ENCODE data around the gene F2.
"Not testable (repeated sequence)": the region's sequence is repeated elsewhere in the genome, so short reads cannot be mapped to it uniquely, and the experiment has no call there.

F2 gene

DNA sequence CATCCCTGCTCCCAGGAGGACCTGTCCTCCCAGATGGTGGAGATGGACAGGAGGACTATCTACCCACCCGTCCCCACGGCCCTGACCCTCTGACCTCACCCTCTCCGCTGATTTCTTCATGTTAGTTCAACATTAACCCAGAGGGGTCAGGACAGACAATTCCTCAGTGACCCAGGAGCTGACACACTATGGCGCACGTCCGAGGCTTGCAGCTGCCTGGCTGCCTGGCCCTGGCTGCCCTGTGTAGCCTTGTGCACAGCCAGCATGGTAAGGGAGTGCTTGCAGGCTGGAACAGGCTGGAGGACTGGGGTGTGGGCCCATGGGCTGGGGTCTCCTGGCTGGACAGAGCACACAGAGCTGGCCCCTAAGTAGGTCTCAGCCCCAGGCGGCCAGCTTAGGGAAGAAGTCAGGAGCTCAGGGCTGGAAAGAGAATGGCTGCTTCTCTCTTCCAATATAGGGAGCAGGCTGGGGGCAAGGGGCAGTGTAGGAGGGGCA lies at the start of gene F2:
Gene F2 (plus strand): TSS at position 166 of the 495 bp plus-strand sequence. CDS start 23 bp downstream, at position 189.
- Histone ChIP-seq H3K36me3 (ENCODE audit: insufficient read depth, low read length) (no peaks in the 10 kb centered on the region), H3K27ac (ENCODE audit: low read depth, low read length) (no peak within 1 kb of the TSS), H3K4me3 (ENCODE audit: low read depth in 1 of 2, low read length in 2 of 2) (no peak within 1 kb of the TSS), H3K9me3 (ENCODE audit: low read length) (no peaks in the 10 kb centered on the region), H3K27me3 (ENCODE audit: control insufficient read depth in 1 of 2, insufficient read depth in 2 of 2, low read length in 2 of 2) (no peaks in the 10 kb centered on the region), H3K4me1 (ENCODE audit: insufficient read depth, low read length) (no peaks in the 10 kb centered on the region), H3K9ac (ENCODE audit: low read length) (no peak within 1 kb of the TSS)

DNA sequence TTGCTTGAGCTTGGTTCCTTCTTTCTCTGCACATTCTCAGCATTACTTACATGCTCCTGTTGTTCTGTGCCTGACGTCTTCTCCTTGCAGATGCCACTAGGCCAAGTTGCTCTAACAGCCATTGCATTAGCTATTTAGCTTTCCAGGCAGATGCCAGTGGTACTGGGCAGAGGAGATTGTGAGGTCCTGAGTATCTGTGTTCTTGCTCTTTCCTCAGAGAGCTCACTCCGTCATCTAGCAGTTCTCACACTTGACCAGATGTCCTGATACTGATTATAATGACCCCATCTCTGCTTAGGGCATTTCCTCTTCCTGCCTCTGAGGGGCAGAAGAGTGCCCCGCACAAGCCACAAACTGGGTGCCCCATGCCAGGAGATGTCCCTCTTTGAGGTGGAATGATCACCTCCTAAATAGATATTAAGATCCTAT lies 49.3 kb upstream of the F2 start:
- H3K4me1 ChIP-seq (ENCODE audit: insufficient read depth, low read length), result peaks cover 14% of the 10 kb centered on the region
- H3K9me3 ChIP-seq (ENCODE audit: low read length), result no peaks in the 10 kb centered on the region
- H3K27me3 ChIP-seq (ENCODE audit: control insufficient read depth in 1 of 2, insufficient read depth in 2 of 2, low read length in 2 of 2), result no peaks in the 10 kb centered on the region
- no peak overlapping the region for H3K9ac ChIP-seq (ENCODE audit: low read length)
- H3K4me3 ChIP-seq (ENCODE audit: low read depth in 1 of 2, low read length in 2 of 2), result no peak overlapping the region
- peaks cover 72% of the 10 kb centered on the region for H3K36me3 ChIP-seq (ENCODE audit: insufficient read depth, low read length)
- no peak overlapping the region for H3K27ac ChIP-seq (ENCODE audit: low read depth, low read length)

DNA sequence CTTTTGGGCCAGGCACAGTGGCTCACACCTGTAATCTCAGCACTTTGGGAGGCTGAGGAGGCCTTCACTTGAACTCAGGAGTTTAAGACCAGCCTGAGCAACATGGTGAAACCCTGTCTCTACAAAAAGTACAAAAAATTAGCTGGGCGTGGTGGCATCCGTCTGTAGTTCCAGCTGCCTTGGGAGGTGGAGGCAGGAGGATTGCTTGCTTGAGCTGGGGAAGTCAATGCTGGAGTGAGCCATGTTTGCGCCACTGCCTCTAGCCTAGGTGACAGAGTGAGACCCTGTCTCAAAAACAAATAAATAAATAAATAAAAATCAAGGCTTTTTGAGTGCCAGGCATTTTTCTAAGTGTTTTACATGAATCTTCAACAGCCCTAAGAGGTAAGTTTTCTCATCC lies 48.5 kb upstream of the F2 start:
- H3K4me1 ChIP-seq (ENCODE audit: insufficient read depth, low read length), result peaks cover 22% of the 10 kb centered on the region
- not testable (repeated sequence) for H3K27ac ChIP-seq (ENCODE audit: low read depth, low read length); H3K9me3 ChIP-seq (ENCODE audit: low read length); H3K4me3 ChIP-seq (ENCODE audit: low read depth in 1 of 2, low read length in 2 of 2); H3K27me3 ChIP-seq (ENCODE audit: control insufficient read depth in 1 of 2, insufficient read depth in 2 of 2, low read length in 2 of 2); H3K9ac ChIP-seq (ENCODE audit: low read length)
- H3K36me3 ChIP-seq (ENCODE audit: insufficient read depth, low read length), result peaks cover 65% of the 10 kb centered on the region

DNA sequence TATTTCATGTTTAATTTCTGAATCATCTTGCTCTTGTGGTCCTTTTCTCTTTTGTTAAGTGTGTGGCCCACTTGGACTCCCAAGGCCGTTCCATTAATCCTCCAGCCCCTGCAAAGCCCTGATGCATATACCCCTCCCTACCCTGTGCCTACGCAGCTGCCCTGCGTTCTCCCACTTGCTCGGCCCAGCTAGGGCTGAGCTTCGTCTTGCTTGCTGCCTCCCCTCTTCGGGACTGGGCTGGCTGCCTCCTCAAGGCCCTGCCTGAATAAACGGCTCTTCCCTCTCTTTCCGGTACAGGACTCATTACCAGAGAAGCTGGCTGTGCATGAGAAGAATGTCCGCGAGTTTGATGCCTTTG lies 47.1 kb upstream of the F2 start:
- Histone ChIP-seq H3K36me3 (ENCODE audit: insufficient read depth, low read length) (peaks cover 57% of the 10 kb centered on the region), H3K4me1 (ENCODE audit: insufficient read depth, low read length) (peaks cover 23% of the 10 kb centered on the region), H3K27me3 (ENCODE audit: control insufficient read depth in 1 of 2, insufficient read depth in 2 of 2, low read length in 2 of 2) (no peaks in the 10 kb centered on the region), H3K9me3 (ENCODE audit: low read length) (no peaks in the 10 kb centered on the region), H3K9ac (ENCODE audit: low read length) (no peak overlapping the region), H3K27ac (ENCODE audit: low read depth, low read length) (no peak overlapping the region), H3K4me3 (ENCODE audit: low read depth in 1 of 2, low read length in 2 of 2) (no peak overlapping the region)

DNA sequence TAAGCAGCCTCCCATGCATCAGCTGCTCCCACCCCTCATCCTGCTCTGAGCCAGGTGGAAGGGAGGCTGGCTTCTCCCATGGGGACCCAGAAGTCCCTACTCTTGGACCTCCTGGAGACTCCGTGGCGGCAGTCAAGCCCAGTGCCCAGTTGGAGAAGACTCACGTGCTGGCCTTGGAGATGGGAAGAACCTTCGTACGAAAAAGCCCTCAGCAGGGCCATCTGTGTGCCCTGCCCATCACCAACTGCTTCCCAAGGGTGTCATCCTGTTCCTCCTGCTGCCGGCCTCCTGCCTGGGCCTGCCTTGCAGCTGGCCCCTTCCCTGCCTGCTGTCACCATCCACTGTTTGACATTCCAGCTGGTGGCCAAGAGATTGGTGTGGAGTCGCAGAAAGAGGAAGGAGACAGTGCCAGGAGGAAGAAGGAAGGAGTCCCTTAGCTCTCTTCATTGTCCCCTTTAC lies 46.6 kb upstream of the F2 start:
- H3K27ac ChIP-seq (ENCODE audit: low read depth, low read length), result no peak overlapping the region
- peaks cover 57% of the 10 kb centered on the region for H3K36me3 ChIP-seq (ENCODE audit: insufficient read depth, low read length)
- H3K27me3 ChIP-seq (ENCODE audit: control insufficient read depth in 1 of 2, insufficient read depth in 2 of 2, low read length in 2 of 2), result no peaks in the 10 kb centered on the region
- no peaks in the 10 kb centered on the region for H3K9me3 ChIP-seq (ENCODE audit: low read length)
- peaks cover 23% of the 10 kb centered on the region for H3K4me1 ChIP-seq (ENCODE audit: insufficient read depth, low read length)
- no peak overlapping the region for H3K4me3 ChIP-seq (ENCODE audit: low read depth in 1 of 2, low read length in 2 of 2)
- no peak overlapping the region for H3K9ac ChIP-seq (ENCODE audit: low read length)

DNA sequence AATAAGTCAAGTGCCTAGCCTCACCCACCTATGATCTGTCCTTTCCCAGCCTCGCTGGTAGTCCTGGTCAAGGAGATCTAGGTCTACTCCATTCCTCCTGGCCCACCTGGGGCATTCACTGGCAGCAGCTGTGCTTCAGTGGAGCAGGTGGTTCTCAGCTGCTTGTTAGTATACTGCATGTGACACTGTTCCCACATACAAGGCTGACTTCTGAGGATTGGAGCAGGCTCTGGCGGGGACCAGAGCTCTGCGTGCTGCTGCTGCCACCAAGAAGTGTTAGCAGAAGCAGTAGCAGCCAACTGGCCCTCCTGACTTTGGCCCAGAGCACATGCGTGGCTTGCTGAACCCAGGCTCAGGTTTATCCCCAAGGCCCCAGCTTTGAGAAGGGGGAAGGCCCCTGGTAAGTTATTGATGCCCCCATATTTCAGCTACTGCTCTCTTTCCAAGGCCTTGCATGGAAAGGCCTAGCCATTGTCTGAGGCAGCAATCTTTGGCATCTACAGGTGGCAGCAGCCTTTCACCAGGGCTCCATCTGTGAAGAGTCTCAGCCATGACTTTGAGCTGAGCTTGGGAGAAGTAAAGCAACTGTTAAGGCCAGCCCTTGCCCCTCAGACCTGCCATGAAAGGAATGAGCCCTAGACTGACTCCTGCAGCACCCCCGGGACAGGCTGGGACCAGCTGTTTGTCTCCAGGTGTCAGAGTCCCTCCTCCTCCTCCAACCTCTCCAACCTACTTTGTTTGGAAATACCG lies 45.1 kb upstream of the F2 start:
- Histone ChIP-seq H3K9me3 (ENCODE audit: low read length) (no peaks in the 10 kb centered on the region), H3K27me3 (ENCODE audit: control insufficient read depth in 1 of 2, insufficient read depth in 2 of 2, low read length in 2 of 2) (no peaks in the 10 kb centered on the region), H3K27ac (ENCODE audit: low read depth, low read length) (peak overlapping the region; percentile 57), H3K4me3 (ENCODE audit: low read depth in 1 of 2, low read length in 2 of 2) (no peak overlapping the region), H3K9ac (ENCODE audit: low read length) (no peak overlapping the region), H3K4me1 (ENCODE audit: insufficient read depth, low read length) (peaks cover 22% of the 10 kb centered on the region), H3K36me3 (ENCODE audit: insufficient read depth, low read length) (peaks cover 56% of the 10 kb centered on the region)

DNA sequence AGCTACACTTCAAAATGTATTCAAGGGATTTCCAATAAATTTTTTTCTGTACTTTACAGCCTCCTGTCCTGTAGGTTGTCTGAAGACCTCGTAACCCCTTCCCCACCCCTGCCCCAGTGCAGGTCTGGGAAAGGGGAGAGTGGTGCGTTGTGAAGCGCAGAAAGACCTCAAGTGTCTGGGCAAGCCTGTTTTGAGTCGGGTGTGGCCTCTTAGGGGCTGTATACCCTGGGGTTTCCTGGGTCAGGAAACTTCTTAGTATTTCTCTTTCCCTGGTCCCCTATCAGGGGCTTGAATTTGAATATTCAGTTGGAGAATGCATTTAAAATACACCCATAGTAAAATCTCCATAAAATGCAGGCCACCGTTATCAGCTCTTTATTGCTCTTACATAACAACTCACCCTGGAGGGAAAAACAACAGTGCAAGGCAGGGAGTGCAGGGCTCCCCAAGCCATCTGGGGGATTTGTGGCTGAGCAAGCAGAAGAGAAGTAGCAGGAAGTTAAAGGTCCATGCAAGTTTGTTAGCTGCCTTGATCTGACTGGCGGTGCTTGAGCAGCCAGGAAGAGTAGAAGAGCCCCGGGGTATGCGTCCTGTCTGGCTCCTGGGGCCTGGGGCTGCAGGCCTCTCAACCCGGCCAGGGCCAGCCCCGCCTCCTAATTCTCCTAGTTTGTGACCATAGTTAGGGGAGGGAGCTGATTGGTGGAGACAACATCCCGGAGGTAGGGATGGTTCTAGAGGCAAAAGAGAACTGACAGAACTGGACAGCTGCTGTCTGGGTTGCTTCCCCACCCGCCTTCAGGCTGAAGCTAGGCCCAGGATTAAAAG lies 44.3 kb upstream of the F2 start:
- no peaks in the 10 kb centered on the region for H3K9me3 ChIP-seq (ENCODE audit: low read length)
- peaks cover 22% of the 10 kb centered on the region for H3K4me1 ChIP-seq (ENCODE audit: insufficient read depth, low read length)
- no peak overlapping the region for H3K9ac ChIP-seq (ENCODE audit: low read length)
- no peak overlapping the region for H3K4me3 ChIP-seq (ENCODE audit: low read depth in 1 of 2, low read length in 2 of 2)
- no peaks in the 10 kb centered on the region for H3K27me3 ChIP-seq (ENCODE audit: control insufficient read depth in 1 of 2, insufficient read depth in 2 of 2, low read length in 2 of 2)
- H3K27ac ChIP-seq (ENCODE audit: low read depth, low read length), result peak overlapping the region; percentile 57
- H3K36me3 ChIP-seq (ENCODE audit: insufficient read depth, low read length), result peaks cover 56% of the 10 kb centered on the region

DNA sequence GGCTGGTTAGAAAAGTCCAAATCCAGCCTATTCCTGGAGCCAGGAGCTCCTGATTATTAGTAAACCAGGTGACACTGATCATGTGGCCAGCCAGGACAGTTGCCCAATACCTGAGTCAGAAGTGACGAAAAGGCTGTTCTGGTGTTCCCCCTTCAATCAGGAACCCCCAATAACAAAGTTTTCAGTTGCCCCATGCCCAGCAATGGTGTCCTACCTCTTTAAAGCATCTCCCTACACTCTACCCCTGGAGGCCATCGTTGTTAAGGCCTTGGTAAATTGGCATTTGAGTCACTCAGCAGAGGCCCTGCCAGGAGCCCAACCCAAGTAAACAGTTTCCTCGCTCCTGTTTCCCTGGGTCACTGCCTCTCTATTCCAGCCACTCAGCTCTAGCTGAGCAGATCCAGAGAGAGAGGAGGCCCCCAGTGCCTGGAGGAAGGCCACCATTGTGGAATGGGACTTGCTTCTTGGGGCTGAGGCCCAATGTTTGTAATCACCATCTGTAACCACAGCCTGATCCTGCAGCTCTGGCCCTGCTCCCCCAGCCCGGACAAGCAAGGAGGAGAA lies 43.6 kb upstream of the F2 start:
- peaks cover 22% of the 10 kb centered on the region for H3K4me1 ChIP-seq (ENCODE audit: insufficient read depth, low read length)

DNA sequence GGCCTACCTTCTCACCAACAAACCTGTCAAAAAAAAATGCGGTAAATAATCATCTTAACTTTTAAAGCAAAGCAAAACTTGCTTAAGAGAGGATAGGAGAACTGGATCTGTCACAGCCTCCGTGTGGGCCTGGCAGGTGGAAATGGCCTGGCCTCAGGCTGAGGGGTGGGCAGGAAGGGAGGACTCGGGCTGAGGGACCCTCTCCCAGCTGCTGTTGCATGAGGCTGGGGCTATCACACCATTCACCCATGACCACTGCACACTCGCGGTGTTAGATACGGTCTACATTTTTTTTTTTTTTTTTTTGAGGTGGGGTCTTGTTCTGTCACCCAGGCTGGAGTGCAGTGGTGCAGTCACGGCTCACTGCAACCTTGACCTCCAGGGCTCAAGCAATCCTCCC lies 43.1 kb upstream of the F2 start:
- H3K27me3 ChIP-seq (ENCODE audit: control insufficient read depth in 1 of 2, insufficient read depth in 2 of 2, low read length in 2 of 2), result no peaks in the 10 kb centered on the region
- H3K36me3 ChIP-seq (ENCODE audit: insufficient read depth, low read length), result peaks cover 58% of the 10 kb centered on the region
- H3K27ac ChIP-seq (ENCODE audit: low read depth, low read length), result no peak overlapping the region
- no peak overlapping the region for H3K9ac ChIP-seq (ENCODE audit: low read length)
- H3K9me3 ChIP-seq (ENCODE audit: low read length), result no peaks in the 10 kb centered on the region
- H3K4me1 ChIP-seq (ENCODE audit: insufficient read depth, low read length), result peaks cover 22% of the 10 kb centered on the region
- H3K4me3 ChIP-seq (ENCODE audit: low read depth in 1 of 2, low read length in 2 of 2), result no peak overlapping the region

More for the DNA sequence above, 43.6 kb upstream of the F2 start:
- H3K4me3 ChIP-seq (ENCODE audit: low read depth in 1 of 2, low read length in 2 of 2), result no peak overlapping the region
- H3K9me3 ChIP-seq (ENCODE audit: low read length), result no peaks in the 10 kb centered on the region
- peaks cover 58% of the 10 kb centered on the region for H3K36me3 ChIP-seq (ENCODE audit: insufficient read depth, low read length)
- H3K9ac ChIP-seq (ENCODE audit: low read length), result no peak overlapping the region
- peak overlapping the region; percentile 57 for H3K27ac ChIP-seq (ENCODE audit: low read depth, low read length)
- no peaks in the 10 kb centered on the region for H3K27me3 ChIP-seq (ENCODE audit: control insufficient read depth in 1 of 2, insufficient read depth in 2 of 2, low read length in 2 of 2)

DNA sequence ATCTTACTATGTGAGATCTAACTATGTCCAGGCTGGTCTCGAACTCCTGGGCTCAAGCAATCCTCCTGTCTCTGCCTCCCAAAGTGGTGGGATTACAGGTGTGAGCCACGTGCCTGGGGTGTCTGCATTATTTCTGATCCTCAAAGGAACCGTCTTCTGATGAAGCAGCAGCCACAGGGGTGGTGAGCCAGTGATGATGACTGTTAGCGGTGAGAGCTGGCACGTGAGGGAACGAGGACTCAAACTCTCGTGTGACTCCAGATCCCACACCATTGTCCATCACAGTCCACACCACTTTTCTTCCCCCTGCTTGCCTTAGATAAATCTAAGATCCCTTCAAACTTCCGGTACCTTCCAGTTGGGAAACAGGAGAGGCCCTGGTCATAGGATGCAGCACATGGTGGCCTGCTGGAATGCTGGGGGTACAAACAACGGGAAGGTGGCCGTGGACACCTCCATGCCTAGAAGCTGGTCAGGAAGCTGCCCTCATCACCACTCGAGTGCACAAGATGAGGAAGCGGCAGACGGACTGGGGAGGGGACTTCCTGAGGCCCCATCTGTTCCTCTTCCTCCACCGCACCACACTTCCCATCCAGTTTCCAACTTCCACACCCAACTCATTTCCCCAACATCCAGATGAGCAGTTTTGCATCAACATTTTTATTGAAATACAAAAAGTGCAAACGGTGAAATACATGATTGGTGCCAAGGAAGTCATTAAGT lies 42.4 kb upstream of the F2 start:
- Histone ChIP-seq H3K27me3 (ENCODE audit: control insufficient read depth in 1 of 2, insufficient read depth in 2 of 2, low read length in 2 of 2) (no peaks in the 10 kb centered on the region), H3K36me3 (ENCODE audit: insufficient read depth, low read length) (peaks cover 63% of the 10 kb centered on the region), H3K4me3 (ENCODE audit: low read depth in 1 of 2, low read length in 2 of 2) (no peak overlapping the region), H3K4me1 (ENCODE audit: insufficient read depth, low read length) (peaks cover 22% of the 10 kb centered on the region), H3K9ac (ENCODE audit: low read length) (no peak overlapping the region), H3K9me3 (ENCODE audit: low read length) (no peaks in the 10 kb centered on the region), H3K27ac (ENCODE audit: low read depth, low read length) (peak overlapping the region; percentile 17)

DNA sequence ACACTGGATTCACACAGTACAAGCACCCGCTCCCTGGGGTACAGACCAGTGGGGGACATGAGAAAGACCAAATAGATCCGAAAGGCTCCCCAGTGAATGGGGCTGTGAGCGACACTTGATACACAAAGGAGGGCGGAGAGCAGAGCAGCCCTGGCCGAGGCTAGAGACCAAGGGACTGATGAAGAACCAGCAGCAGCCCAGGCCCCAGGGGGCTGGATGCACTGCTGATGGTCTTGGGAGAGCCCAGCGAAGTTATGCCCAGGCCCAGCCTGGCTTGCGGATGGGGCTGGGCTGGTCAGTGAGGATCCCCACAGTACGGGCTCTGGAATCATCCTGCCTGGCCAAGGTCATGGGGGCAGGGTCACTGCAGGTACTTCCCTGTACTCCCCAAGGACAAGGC lies 41.8 kb upstream of the F2 start:
- Histone ChIP-seq H3K36me3 (ENCODE audit: insufficient read depth, low read length) (peaks cover 64% of the 10 kb centered on the region), H3K9ac (ENCODE audit: low read length) (no peak overlapping the region), H3K27ac (ENCODE audit: low read depth, low read length) (no peak overlapping the region), H3K9me3 (ENCODE audit: low read length) (no peaks in the 10 kb centered on the region), H3K4me3 (ENCODE audit: low read depth in 1 of 2, low read length in 2 of 2) (no peak overlapping the region), H3K4me1 (ENCODE audit: insufficient read depth, low read length) (peaks cover 22% of the 10 kb centered on the region), H3K27me3 (ENCODE audit: control insufficient read depth in 1 of 2, insufficient read depth in 2 of 2, low read length in 2 of 2) (no peaks in the 10 kb centered on the region)
